ENCODE results near the gene TNNI3.

DNA sequence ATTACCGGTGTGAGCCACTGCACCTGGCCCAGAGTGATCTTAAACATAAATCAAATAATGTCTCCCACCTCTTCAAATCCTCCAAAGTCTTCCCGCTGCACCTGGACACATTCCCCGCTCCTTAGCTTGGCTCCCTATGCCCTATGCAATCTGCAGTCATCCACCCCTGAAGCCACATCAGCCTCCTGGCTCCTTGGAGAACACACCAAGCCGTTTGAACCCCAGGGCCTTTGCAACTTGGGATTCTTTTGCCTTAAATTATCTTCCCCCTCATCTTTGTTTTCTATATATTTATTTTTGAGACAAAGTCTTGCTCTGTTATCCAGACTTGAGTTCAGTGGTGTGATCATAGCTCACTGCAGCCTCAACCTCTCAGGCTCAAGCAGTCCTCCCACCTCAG is 11.6 kb upstream of the TNNI3 start:
- TF ChIP-seq, protein P1, sequence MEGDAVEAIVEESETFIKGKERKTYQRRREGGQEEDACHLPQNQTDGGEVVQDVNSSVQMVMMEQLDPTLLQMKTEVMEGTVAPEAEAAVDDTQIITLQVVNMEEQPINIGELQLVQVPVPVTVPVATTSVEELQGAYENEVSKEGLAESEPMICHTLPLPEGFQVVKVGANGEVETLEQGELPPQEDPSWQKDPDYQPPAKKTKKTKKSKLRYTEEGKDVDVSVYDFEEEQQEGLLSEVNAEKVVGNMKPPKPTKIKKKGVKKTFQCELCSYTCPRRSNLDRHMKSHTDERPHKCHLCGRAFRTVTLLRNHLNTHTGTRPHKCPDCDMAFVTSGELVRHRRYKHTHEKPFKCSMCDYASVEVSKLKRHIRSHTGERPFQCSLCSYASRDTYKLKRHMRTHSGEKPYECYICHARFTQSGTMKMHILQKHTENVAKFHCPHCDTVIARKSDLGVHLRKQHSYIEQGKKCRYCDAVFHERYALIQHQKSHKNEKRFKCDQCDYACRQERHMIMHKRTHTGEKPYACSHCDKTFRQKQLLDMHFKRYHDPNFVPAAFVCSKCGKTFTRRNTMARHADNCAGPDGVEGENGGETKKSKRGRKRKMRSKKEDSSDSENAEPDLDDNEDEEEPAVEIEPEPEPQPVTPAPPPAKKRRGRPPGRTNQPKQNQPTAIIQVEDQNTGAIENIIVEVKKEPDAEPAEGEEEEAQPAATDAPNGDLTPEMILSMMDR (IDR thresholded peaks at IDR 0.05 in 4 of 5, conservative IDR thresholded peaks at IDR 0.05 in 1 of 5), result no peak
- no peak for TF ChIP-seq POLR2A (IDR thresholded peaks at IDR 0.05)
